ENCODE measurements around the gene GUCA1A.
"Not testable (repeated sequence)": the region's sequence is repeated elsewhere in the genome, so short reads cannot be mapped to it uniquely, and the experiment has no call there.

GUCA1A gene

DNA sequence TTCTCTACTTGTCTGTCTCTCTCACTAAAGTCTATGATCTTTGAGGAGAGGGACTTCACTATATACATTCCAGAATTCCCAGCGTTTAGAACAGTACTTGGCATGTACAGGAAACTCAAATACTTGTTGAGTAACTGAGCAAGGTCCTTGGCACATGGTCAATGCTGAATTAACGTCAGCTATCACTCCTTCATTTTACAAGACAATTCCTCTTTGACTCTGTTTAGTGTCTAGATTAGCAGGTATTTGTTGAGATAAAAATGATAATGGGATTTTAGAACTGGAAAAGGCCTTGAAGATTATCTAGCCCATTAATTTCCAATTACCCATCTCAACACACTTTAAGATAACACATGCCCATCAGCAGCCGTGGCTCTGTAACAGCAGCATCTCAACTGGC is 28.2 kb downstream of the GUCA1A start:
- ATAC-seq (ENCODE audit: low read depth): no peak
- Histone ChIP-seq H3K4me1 (ENCODE audit: insufficient read depth, poor library complexity, severe bottlenecking) (peaks cover 19% of the 10 kb centered on the region), H3K27me3 (ENCODE audit: insufficient read depth, poor library complexity, severe bottlenecking) (no peaks in the 10 kb centered on the region), H3K9me3 (ENCODE audit: severe bottlenecking) (no peaks in the 10 kb centered on the region), H3K27ac (ENCODE audit: poor library complexity, severe bottlenecking) (peak overlapping the region; percentile 50), H3K4me3 (ENCODE audit: severe bottlenecking) (no peak overlapping the region), H3K36me3 (ENCODE audit: low read depth) (peaks cover 28% of the 10 kb centered on the region)
- DNase-seq (ENCODE audit: low spot score): no peak
- TF ChIP-seq, protein P1, sequence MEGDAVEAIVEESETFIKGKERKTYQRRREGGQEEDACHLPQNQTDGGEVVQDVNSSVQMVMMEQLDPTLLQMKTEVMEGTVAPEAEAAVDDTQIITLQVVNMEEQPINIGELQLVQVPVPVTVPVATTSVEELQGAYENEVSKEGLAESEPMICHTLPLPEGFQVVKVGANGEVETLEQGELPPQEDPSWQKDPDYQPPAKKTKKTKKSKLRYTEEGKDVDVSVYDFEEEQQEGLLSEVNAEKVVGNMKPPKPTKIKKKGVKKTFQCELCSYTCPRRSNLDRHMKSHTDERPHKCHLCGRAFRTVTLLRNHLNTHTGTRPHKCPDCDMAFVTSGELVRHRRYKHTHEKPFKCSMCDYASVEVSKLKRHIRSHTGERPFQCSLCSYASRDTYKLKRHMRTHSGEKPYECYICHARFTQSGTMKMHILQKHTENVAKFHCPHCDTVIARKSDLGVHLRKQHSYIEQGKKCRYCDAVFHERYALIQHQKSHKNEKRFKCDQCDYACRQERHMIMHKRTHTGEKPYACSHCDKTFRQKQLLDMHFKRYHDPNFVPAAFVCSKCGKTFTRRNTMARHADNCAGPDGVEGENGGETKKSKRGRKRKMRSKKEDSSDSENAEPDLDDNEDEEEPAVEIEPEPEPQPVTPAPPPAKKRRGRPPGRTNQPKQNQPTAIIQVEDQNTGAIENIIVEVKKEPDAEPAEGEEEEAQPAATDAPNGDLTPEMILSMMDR (IDR thresholded peaks at IDR 0.05; ENCODE audit: poor library complexity, severe bottlenecking): no peak

DNA sequence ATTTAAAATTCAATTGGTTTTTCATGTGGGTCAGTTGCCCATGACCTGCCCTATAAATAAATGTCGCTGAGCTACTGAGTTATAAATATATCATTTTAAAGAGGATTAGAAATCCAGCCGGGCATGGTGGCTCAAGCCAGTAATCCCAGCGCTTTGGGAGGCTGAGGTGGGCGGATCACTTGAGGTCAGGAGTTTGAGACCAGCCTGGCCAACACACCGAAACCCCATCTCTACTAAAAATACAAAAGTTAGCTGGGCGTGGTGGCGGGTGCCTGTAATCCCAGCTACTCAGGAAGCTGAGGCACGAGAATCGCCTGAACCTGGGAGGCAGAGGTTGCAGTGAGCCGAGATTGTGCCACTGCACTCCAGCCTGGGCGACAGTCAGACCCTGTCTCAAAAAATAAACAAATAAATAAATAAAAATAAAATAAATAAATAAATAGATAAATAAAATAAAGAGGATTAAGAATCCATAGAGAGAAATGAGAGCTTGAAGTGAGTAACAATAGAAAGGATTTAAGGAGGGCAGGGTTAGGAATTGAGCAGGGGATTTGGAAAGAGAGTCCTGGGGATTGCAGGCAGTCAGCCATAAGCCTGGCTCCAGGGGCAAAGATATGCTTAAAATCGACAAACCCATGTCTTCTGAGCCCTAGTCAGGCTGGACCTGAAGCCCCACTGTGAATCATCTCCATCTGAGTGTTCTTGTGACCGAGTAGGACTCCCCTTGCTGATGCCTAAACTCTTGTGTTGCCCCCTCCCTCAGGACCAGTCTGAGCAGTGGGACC is 29.2 kb downstream of the GUCA1A start:
- not testable (repeated sequence) for H3K27ac ChIP-seq (ENCODE audit: poor library complexity, severe bottlenecking); H3K4me3 ChIP-seq (ENCODE audit: severe bottlenecking); H3K27me3 ChIP-seq (ENCODE audit: insufficient read depth, poor library complexity, severe bottlenecking); DNase-seq (ENCODE audit: low spot score); ATAC-seq (ENCODE audit: low read depth); H3K9me3 ChIP-seq (ENCODE audit: severe bottlenecking)
- Histone ChIP-seq H3K36me3 (ENCODE audit: low read depth) (peaks cover 34% of the 10 kb centered on the region), H3K4me1 (ENCODE audit: insufficient read depth, poor library complexity, severe bottlenecking) (peaks cover 19% of the 10 kb centered on the region)

DNA sequence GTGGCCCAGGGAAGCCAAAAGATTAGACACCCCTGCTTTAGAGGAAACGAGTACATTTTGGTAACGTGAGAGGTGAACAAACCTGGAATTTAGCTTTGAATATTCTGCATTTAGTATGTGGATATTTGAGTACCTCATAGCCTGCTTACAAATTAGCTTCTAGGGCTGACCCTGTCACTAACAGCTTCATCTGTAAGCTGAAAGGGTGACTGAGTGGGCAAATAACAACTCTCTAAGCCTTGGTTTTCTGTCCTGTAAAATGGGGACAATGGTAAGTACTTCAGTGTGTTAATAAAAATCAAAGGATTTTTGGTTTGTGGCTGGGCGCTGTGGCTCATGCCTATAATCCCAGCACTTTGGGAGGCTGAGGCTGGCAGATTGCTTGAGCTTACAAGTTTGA is 30.0 kb downstream of the GUCA1A start:
- H3K4me3 ChIP-seq (ENCODE audit: severe bottlenecking): no peak overlapping the region
- no peak for ATAC-seq (ENCODE audit: low read depth)
- no peak for DNase-seq (ENCODE audit: low spot score)
- no peak overlapping the region for H3K27ac ChIP-seq (ENCODE audit: poor library complexity, severe bottlenecking)
- H3K4me1 ChIP-seq (ENCODE audit: insufficient read depth, poor library complexity, severe bottlenecking): peaks cover 13% of the 10 kb centered on the region
- H3K36me3 ChIP-seq (ENCODE audit: low read depth): peaks cover 43% of the 10 kb centered on the region
- H3K9me3 ChIP-seq (ENCODE audit: severe bottlenecking): no peaks in the 10 kb centered on the region
- TF ChIP-seq, protein P1 (IDR thresholded peaks at IDR 0.05; ENCODE audit: poor library complexity, severe bottlenecking): no peak
- H3K27me3 ChIP-seq (ENCODE audit: insufficient read depth, poor library complexity, severe bottlenecking): no peaks in the 10 kb centered on the region

DNA sequence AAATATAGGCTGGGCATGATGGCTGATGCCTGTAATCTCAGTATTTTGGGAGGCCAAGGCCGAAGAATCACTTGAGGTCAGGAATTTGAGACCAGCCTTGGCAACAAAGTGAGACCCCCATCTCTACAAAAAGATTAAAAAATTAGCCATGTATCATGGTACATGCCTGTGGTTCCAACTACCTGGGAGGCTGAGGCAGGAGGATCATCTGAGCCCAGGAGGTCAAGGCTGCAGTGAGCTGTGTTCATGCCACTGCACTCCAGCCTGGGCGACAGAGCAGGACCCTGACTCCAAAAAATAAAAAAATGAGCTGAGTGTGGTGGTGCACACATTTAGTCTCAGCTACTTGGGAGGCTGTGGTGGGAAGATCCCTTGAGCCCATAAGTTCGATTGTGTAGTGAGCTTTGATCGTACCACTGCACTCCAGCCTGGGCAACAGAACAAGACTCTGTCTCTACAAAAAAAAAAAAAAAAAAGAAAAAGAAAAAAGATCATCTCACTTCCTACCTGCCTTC is 31.7 kb downstream of the GUCA1A start:
- Histone ChIP-seq H3K4me1 (ENCODE audit: insufficient read depth, poor library complexity, severe bottlenecking) (peaks cover 7% of the 10 kb centered on the region), H3K27ac (ENCODE audit: poor library complexity, severe bottlenecking) (peak overlapping the region; percentile 26), H3K36me3 (ENCODE audit: low read depth) (peaks cover 60% of the 10 kb centered on the region), H3K27me3 (ENCODE audit: insufficient read depth, poor library complexity, severe bottlenecking) (no peaks in the 10 kb centered on the region), H3K4me3 (ENCODE audit: severe bottlenecking) (no peak overlapping the region), H3K9me3 (ENCODE audit: severe bottlenecking) (no peaks in the 10 kb centered on the region)
- ATAC-seq (ENCODE audit: low read depth): no peak
- TF ChIP-seq, protein P1 (IDR thresholded peaks at IDR 0.05; ENCODE audit: poor library complexity, severe bottlenecking): no peak
- DNase-seq (ENCODE audit: low spot score): no peak

DNA sequence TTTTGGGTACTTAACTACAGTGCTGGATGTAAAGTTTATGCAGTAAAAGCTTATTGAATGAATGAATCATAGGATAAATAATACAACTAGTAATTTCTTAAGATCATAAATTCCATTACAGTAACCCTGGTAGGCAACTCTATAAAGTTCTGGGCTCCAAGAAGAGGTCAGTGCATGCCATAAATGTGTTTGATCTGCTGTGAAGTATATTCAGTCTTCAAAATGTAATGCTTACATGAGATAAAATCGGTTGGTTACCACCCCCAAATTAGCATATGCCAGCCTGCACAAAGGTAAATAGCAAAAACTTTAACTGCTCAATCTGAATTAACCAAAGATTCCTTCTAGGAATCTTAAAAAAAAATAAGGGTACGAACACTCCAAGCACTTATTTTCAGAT is 34.4 kb downstream of the GUCA1A start:
- not testable (repeated sequence) for H3K27me3 ChIP-seq (ENCODE audit: insufficient read depth, poor library complexity, severe bottlenecking); H3K27ac ChIP-seq (ENCODE audit: poor library complexity, severe bottlenecking); DNase-seq (ENCODE audit: low spot score); H3K4me1 ChIP-seq (ENCODE audit: insufficient read depth, poor library complexity, severe bottlenecking); H3K9me3 ChIP-seq (ENCODE audit: severe bottlenecking); H3K4me3 ChIP-seq (ENCODE audit: severe bottlenecking); ATAC-seq (ENCODE audit: low read depth)
- peaks cover 87% of the 10 kb centered on the region for H3K36me3 ChIP-seq (ENCODE audit: low read depth)

DNA sequence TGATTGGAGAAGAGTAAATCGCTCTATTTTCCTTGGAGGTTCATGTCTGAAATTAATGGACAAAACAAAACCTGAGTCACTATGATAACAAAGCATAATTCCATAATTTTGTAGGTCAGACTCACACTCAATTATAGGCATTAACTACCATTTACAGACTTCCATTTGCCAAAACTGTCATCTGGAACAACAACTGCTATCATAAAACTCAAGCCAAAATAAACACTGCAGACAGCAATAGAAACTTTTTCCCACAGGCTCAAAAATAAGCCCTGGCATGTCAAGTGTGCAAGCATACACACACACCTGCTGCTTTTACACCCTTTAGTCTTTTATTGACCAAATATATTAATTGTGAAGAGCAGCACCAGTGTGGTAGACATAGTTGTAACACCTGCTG is 37.4 kb downstream of the GUCA1A start:
- H3K27me3 ChIP-seq (ENCODE audit: insufficient read depth, poor library complexity, severe bottlenecking): no peaks in the 10 kb centered on the region
- H3K4me3 ChIP-seq (ENCODE audit: severe bottlenecking): no peak overlapping the region
- ATAC-seq (ENCODE audit: low read depth): no peak
- DNase-seq (ENCODE audit: low spot score): no peak
- H3K4me1 ChIP-seq (ENCODE audit: insufficient read depth, poor library complexity, severe bottlenecking): peaks cover 21% of the 10 kb centered on the region
- H3K27ac ChIP-seq (ENCODE audit: poor library complexity, severe bottlenecking): no peak overlapping the region
- H3K9me3 ChIP-seq (ENCODE audit: severe bottlenecking): no peaks in the 10 kb centered on the region
- H3K36me3 ChIP-seq (ENCODE audit: low read depth): peaks cover 94% of the 10 kb centered on the region
- TF ChIP-seq, protein P1 (IDR thresholded peaks at IDR 0.05; ENCODE audit: poor library complexity, severe bottlenecking): no peak
